Hepatocyte (in vitro differentiated cells): Measurements from ENCODE around the gene DDT. TPM values are rescaled to one million over a fixed set of nuclear protein-coding genes. Genes with fewer than 3 reads are reported as not detected.
"Not testable (repeated sequence)": the region's sequence is repeated elsewhere in the genome, so short reads cannot be mapped to it uniquely, and the experiment has no call there.

Experiments
- DNase-seq: peaks from one replicate; pipeline ENCODE4 v3.0.0-alpha.2; 2016; ENCODE audit warnings: low spot score
- H2AFZ ChIP-seq: fragments of 200-600 bp; sonication (generic); 2 replicates; pipeline ENCODE4 v1.6.0; 2016; ENCODE audit warnings: antibody characterized with exemption, mild to moderate bottlenecking
- H3K27ac ChIP-seq: fragments of 200-600 bp; sonication (generic); 2 replicates; pipeline ENCODE4 v1.5.1; 2016; ENCODE audit warnings: mild to moderate bottlenecking
- H3K27me3 ChIP-seq: fragments of 200-600 bp; sonication (generic); 2 replicates; pipeline ENCODE4 v1.6.1; 2016
- H3K36me3 ChIP-seq: fragments of 200-600 bp; sonication (generic); replicated peaks from 2 replicates; pipeline ENCODE4 v1.5.1; 2016; ENCODE audit warnings: low read depth; ENCODE audit not compliant: insufficient read depth
- H3K4me1 ChIP-seq: fragments of 200-600 bp; sonication (generic); 2 replicates; pipeline ENCODE4 v1.5.1; 2016; ENCODE audit warnings: mild to moderate bottlenecking, moderate library complexity; ENCODE audit not compliant: insufficient read depth
- H3K4me2 ChIP-seq: fragments of 200-600 bp; sonication (generic); 2 replicates; pipeline ENCODE4 v1.6.0; 2016
- H3K4me3 ChIP-seq: fragments of 200-600 bp; sonication (generic); 2 replicates; pipeline ENCODE4 v1.5.1; 2016; ENCODE audit warnings: mild to moderate bottlenecking
- H3K79me2 ChIP-seq: fragments of 200-600 bp; sonication (generic); 2 replicates; pipeline ENCODE4 v1.6.0; 2017; ENCODE audit warnings: mild to moderate bottlenecking
- H3K9me2 ChIP-seq: fragments of 200-600 bp; sonication (generic); replicated peaks from 2 replicates; pipeline ENCODE4 v1.6.0; 2017; ENCODE audit warnings: mild to moderate bottlenecking; ENCODE audit not compliant: insufficient read depth
- H3K9me3 ChIP-seq: fragments of 200-600 bp; sonication (generic); 2 replicates; pipeline ENCODE4 v1.5.1; 2016; ENCODE audit warnings: low read depth, mild to moderate bottlenecking
- H4K20me1 ChIP-seq: fragments of 200-600 bp; sonication (generic); 2 replicates; pipeline ENCODE4 v1.6.0; 2016; ENCODE audit warnings: mild to moderate bottlenecking; ENCODE audit not compliant: insufficient read depth, poor library complexity, severe bottlenecking
- EZH2 ChIP-seq: fragments of 200-600 bp; sonication (generic); IDR thresholded peaks from 2 replicates; pipeline ENCODE4 v1.6.1; 2016; ENCODE audit warnings: antibody characterized with exemption, mild to moderate bottlenecking, borderline replicate concordance
- EZH2phosphoT487 ChIP-seq: fragments of 200-600 bp; sonication (generic); IDR thresholded peaks from one replicate; pipeline ENCODE4 v1.6.1; 2018; ENCODE audit warnings: antibody characterized with exemption, mild to moderate bottlenecking, low read depth, moderate library complexity; ENCODE audit not compliant: unreplicated experiment, severe bottlenecking
- WGBS: methylation state at CpG from one replicate; pipeline ENCODE4 v1.1.6; 2016; ENCODE audit warnings: low lambda C conversion rate; ENCODE audit errors: missing lambda C conversion rate; 5-methylcytosine and 5-hydroxymethylcytosine counted together
- polyA plus RNA-seq: library from polyadenylated mRNA; unstranded; fragments of >200 nt; fragmentation: Nextera tagmentation; extraction: Ambion mirVana; gene quantifications from 2 replicates; pipeline ENCODE4 v1.2.1, GENCODE V29; 2016
- total RNA-seq: library from RNA; depleted of rRNA; stranded (reverse); fragments of >200 nt; gene quantifications from 2 replicates; pipeline ENCODE4 v1.2.3, GENCODE V29; 2014
- TF ChIP-seq, protein P1 (sequence below): fragments of 200-600 bp; sonication (generic); IDR thresholded peaks from 2 replicates; pipeline ENCODE4 v1.5.1; 2016; ENCODE audit warnings: antibody characterized with exemption, mild to moderate bottlenecking; ENCODE audit not compliant: poor library complexity

DDT gene
- total and polyA plus RNA-seq, 2 experiments from 2014 or later, result 136 to 223 TPM

DNA sequence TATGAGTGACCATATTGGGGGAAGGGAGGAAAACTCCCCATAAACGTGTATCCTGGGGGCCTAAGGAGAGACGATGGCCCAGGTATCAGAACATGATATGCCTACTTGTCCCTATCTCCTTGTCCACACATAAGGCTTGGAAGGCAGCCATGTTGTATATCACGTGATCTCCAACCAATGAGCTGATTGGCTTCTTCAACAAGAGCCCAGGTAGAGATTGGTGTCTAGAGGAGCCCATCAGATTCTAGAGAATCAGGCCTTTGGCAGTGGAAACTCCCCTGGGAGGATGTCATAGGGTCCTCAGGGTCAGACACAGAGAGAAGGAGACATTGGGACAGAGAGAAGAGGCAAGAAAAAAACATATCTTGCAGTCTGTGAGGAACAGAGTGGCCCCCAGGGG is 26.9 kb downstream of the DDT start:
- not testable (repeated sequence) for H3K36me3 ChIP-seq, H2AFZ ChIP-seq, H3K79me2 ChIP-seq, H3K27me3 ChIP-seq, DNase-seq, H3K9me3 ChIP-seq, H4K20me1 ChIP-seq, H3K27ac ChIP-seq, H3K4me1 ChIP-seq, H3K9me2 ChIP-seq, H3K4me3 ChIP-seq, H3K4me2 ChIP-seq
- WGBS, result 0% methylated on average over 1 of the region's 3 CpGs

DNA sequence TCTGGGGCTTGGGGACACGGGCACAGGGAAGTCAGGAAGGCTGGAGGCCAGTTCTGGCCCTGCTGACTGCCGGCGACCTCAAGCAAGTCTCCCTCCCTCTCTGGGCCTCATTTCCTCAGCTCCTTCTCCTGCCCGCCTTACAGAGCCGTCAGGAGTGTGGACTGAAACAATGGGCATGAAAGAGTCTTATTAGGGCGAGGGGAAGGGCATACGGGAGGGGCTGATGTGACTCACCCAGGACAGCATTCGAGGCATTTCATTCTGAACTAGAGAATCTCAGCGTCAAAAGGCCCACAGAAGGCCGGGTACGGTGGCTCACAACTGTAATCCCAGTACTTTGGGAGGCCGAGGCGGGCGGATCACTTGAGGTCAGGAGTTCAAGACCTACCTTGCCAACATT is 34.1 kb downstream of the DDT start:
- H3K9me2 ChIP-seq, H3K4me2 ChIP-seq, H3K4me3 ChIP-seq, H3K27me3 ChIP-seq, H3K79me2 ChIP-seq, H3K27ac ChIP-seq, H2AFZ ChIP-seq, H3K36me3 ChIP-seq, DNase-seq, H3K4me1 ChIP-seq, H3K9me3 ChIP-seq, H4K20me1 ChIP-seq: not testable (repeated sequence)
- WGBS, result no CpG with 5 or more reads among the region's 14 CpGs

DNA sequence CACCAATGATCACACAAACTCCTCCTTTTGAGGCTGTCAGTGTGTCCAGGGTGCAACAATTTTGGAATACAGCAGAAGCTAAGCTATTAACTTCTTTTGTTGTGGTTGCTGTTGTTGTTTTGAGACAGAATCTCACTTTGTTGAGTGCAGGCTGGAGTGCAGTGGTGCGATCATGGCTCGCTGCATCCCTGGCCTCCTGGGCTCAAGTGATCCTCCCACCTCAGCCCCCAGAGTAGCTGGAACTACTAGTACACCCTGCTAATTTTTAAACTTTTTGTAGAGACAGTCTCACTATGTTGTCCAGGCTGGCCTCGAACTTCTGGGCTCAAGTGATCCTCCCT is 35.3 kb downstream of the DDT start:
- Histone ChIP-seq H3K9me3 (no peaks in the 10 kb centered on the region), H4K20me1 (no peaks in the 10 kb centered on the region), H3K79me2 (no peaks in the 10 kb centered on the region), H3K27me3 (no peaks in the 10 kb centered on the region), H3K36me3 (no peaks in the 10 kb centered on the region), H3K9me2 (no peaks in the 10 kb centered on the region), H3K4me2 (no peak overlapping the region), H3K4me3 (no peak overlapping the region), H3K27ac (no peak overlapping the region), H3K4me1 (no peaks in the 10 kb centered on the region), H2AFZ (no peak overlapping the region)
- no peak for TF ChIP-seq EZH2
- TF ChIP-seq EZH2phosphoT487, result no peak
- TF ChIP-seq, protein P1, sequence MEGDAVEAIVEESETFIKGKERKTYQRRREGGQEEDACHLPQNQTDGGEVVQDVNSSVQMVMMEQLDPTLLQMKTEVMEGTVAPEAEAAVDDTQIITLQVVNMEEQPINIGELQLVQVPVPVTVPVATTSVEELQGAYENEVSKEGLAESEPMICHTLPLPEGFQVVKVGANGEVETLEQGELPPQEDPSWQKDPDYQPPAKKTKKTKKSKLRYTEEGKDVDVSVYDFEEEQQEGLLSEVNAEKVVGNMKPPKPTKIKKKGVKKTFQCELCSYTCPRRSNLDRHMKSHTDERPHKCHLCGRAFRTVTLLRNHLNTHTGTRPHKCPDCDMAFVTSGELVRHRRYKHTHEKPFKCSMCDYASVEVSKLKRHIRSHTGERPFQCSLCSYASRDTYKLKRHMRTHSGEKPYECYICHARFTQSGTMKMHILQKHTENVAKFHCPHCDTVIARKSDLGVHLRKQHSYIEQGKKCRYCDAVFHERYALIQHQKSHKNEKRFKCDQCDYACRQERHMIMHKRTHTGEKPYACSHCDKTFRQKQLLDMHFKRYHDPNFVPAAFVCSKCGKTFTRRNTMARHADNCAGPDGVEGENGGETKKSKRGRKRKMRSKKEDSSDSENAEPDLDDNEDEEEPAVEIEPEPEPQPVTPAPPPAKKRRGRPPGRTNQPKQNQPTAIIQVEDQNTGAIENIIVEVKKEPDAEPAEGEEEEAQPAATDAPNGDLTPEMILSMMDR, result no peak
- no peak for DNase-seq
- 73% methylated on average over 1 of the region's 3 CpGs for WGBS

DNA sequence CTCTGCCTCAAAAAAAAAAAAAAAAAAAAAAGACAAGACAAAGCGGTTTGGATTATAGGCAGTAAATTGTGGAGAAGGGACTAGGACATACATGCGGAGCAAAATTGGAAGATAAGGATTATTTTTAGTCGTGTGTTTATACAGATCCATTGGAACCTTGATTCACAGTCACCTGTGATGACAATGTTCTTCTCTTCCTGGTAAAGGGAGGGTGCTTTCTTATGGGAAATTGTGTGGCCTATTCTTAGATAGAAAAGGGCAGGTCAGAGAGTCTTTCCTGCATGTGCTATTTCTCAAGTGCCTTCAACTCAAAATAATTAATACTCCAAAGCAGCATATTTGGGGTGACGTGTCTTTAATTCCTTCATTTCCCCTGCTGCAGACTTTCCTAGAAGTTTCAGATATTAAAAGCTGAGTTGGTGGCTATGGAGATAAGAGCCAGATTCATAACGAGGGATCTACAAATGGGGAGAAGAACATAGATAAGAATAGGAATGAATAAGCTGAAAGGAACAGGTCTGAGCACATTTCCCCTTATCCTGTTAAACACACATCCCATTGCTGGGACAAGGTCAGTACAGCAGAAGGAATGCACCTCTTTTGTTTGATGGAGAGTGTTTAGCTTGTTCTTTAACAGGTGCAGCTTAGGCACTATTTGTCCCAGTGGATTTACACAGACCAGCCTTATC is 35.8 kb downstream of the DDT start:
- no peaks in the 10 kb centered on the region for H3K79me2 ChIP-seq
- WGBS, result 72% methylated on average over 4 of the region's 5 CpGs
- H4K20me1 ChIP-seq, result no peaks in the 10 kb centered on the region
- H3K4me3 ChIP-seq, result no peak overlapping the region
- no peaks in the 10 kb centered on the region for H3K9me3 ChIP-seq
- H2AFZ ChIP-seq, result no peak overlapping the region
- DNase-seq, result no peak
- TF ChIP-seq, protein P1, result no peak
- H3K36me3 ChIP-seq, result no peaks in the 10 kb centered on the region
- H3K4me2 ChIP-seq, result no peak overlapping the region
- no peaks in the 10 kb centered on the region for H3K27me3 ChIP-seq
- H3K9me2 ChIP-seq, result no peaks in the 10 kb centered on the region
- no peaks in the 10 kb centered on the region for H3K4me1 ChIP-seq
- H3K27ac ChIP-seq, result no peak overlapping the region

DNA sequence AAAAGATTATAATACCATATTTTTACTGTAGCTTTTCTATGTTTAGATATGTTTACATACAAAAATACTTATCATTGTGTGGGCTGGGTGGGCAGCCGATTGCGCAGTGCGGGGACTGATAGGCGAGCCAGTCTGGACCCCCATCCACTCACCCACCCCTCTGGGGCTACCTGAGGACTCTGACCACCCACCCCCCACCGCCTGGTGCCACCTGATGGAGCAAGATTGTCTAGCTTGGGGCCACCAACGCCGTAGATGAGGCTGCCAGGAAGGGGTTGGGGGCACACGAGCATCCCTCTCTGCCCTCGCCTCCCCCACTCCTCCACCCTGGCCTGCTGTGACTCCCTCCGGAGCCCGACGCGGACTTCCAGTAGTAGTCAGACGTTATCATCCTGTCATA is 47.7 kb downstream of the DDT start:
- Histone ChIP-seq H3K9me3 (no peaks in the 10 kb centered on the region), H3K79me2 (peaks cover 5% of the 10 kb centered on the region), H3K9me2 (no peaks in the 10 kb centered on the region), H3K27me3 (no peaks in the 10 kb centered on the region), H3K4me1 (peaks cover 2% of the 10 kb centered on the region), H3K27ac (no peak overlapping the region), H3K36me3 (no peaks in the 10 kb centered on the region), H2AFZ (no peak overlapping the region), H3K4me2 (no peak overlapping the region), H4K20me1 (no peaks in the 10 kb centered on the region), H3K4me3 (no peak overlapping the region)
- DNase-seq, result no peak
- TF ChIP-seq, protein P1, result no peak
- TF ChIP-seq EZH2 (no peak), EZH2phosphoT487 (no peak)
- WGBS, result 83% methylated on average over 13 of the region's 14 CpGs
